SK-N-MC (cell line): ENCODE data around the gene ANGPTL8.

Source experiments
- EZH2 ChIP-seq: fragments of 200-600 bp; sonication (generic); IDR thresholded peaks from one replicate; pipeline ENCODE4 v1.6.1; 2017; ENCODE audit warnings: antibody characterized with exemption
- POLR2AphosphoS5 ChIP-seq: IDR thresholded peaks from 2 replicates; pipeline ENCODE4 v1.6.1; 2012; ENCODE audit warnings: mild to moderate bottlenecking, low read depth, low read length, borderline replicate concordance

- TF ChIP-seq EZH2: no peak
- TF ChIP-seq POLR2AphosphoS5: no peak
Observed at GRCh38 chr19:11261971-11262839, 22.8 kb downstream of the ANGPTL8 start, which contains the start of gene DOCK6.
